Posterior cingulate gyrus (tissue), 11 donors: ENCODE results near the gene NT5DC1.

Experiments
- DNase-seq, 10 donors: peaks; one replicate each; pipeline versions ENCODE4 v3.0.0 to v3.0.0-alpha.2; 2020 to 2021; ENCODE audit warnings: mixed read lengths in 3 of 10
- intact Hi-C: fragments of 100-400 bp; cut with DNase I; formaldehyde crosslinking; loops from one replicate; pipeline ENCODE4 v1.15.1; 2023

The NT5DC1 gene

GRCh38 chr6:116126032-116126431 is 25.4 kb downstream of the NT5DC1 start, which contains the start of gene COL10A1:
Gene COL10A1, minus strand, starts transcription at chr6:116126132. Its CDS starts 640 bp downstream, at chr6:116125492.
- intact Hi-C loops = no loop called here
- DNase-seq = no peak

- intact Hi-C loops = no loop called here
These were observed 27.3 kb downstream of the NT5DC1 start for GRCh38 chr6:116127771-116128493.

GRCh38 chr6:116133453-116133852 is 32.8 kb downstream of the NT5DC1 start:
- DNase-seq = no peak
- intact Hi-C loops = no loop called here

More at GRCh38 chr6:116127771-116128493, 27.3 kb downstream of the NT5DC1 start:
- DNase-seq = no peak

- no peak for DNase-seq
These were observed 35.7 kb downstream of the NT5DC1 start for GRCh38 chr6:116136373-116136772.

GRCh38 chr6:116136933-116137340 is 36.3 kb downstream of the NT5DC1 start:
- DNase-seq = no peak
- intact Hi-C loops = no loop called here

More at GRCh38 chr6:116136373-116136772, 35.7 kb downstream of the NT5DC1 start:
- intact Hi-C loops = no loop called here

- no peak for DNase-seq
- intact Hi-C loops = no loop called here
These were observed 39.3 kb downstream of the NT5DC1 start for GRCh38 chr6:116139917-116140316.

GRCh38 chr6:116144605-116145004 is 44.0 kb downstream of the NT5DC1 start:
- intact Hi-C loops = no loop called here

GRCh38 chr6:116145803-116146675 is 45.4 kb downstream of the NT5DC1 start:
- DNase-seq = no peak
- intact Hi-C loops = no loop called here

More at GRCh38 chr6:116144605-116145004, 44.0 kb downstream of the NT5DC1 start:
- DNase-seq = no peak

GRCh38 chr6:116152620-116153019 is 52.0 kb downstream of the NT5DC1 start:
- DNase-seq = no peak
- intact Hi-C loops = no loop called here

- intact Hi-C loops = no loop called here
These were observed 54.2 kb downstream of the NT5DC1 start for GRCh38 chr6:116154887-116155286.

GRCh38 chr6:116156405-116157326 is 56.0 kb downstream of the NT5DC1 start:
- DNase-seq = no peak
- intact Hi-C loops = no loop called here

More at GRCh38 chr6:116154887-116155286, 54.2 kb downstream of the NT5DC1 start:
- no peak for DNase-seq

GRCh38 chr6:116157391-116157790 is 56.7 kb downstream of the NT5DC1 start:
- DNase-seq = no peak
- intact Hi-C loops = no loop called here

- no peak for DNase-seq
These were observed 58.0 kb downstream of the NT5DC1 start for GRCh38 chr6:116158641-116159040.

GRCh38 chr6:116159782-116160524 is 59.3 kb downstream of the NT5DC1 start:
- intact Hi-C loops = no loop called here
- no peak for DNase-seq

More at GRCh38 chr6:116158641-116159040, 58.0 kb downstream of the NT5DC1 start:
- intact Hi-C loops = no loop called here

- DNase-seq = no peak
- intact Hi-C loops = no loop called here
These were observed 64.9 kb downstream of the NT5DC1 start for GRCh38 chr6:116165596-116165995.

GRCh38 chr6:116166369-116166768 is 65.7 kb downstream of the NT5DC1 start:
- DNase-seq = no peak
- intact Hi-C loops = no loop called here

- intact Hi-C loops = no loop called here
- no peak for DNase-seq
These were observed 67.5 kb downstream of the NT5DC1 start for GRCh38 chr6:116168148-116168547.

- DNase-seq = no peak
- intact Hi-C loops = no loop called here
These were observed 69.2 kb downstream of the NT5DC1 start for GRCh38 chr6:116169880-116170279.

GRCh38 chr6:116170358-116171057 is 69.9 kb downstream of the NT5DC1 start:
- no peak for DNase-seq
- intact Hi-C loops = no loop called here
